ENCODE results near the gene LIF. TPM values are rescaled to one million over a fixed set of nuclear protein-coding genes. Genes with fewer than 3 reads are reported as not detected.

Gene LIF
- total RNA-seq, 4 donors from 2014 or later, result 4.0 to 5.2 (median 4.4) TPM

GRCh38 chr22:30245181-30245984 lies 1.2 kb downstream of the LIF start:
- peak; percentile 56 for DNase-seq
- intact Hi-C loops (cut with DNase I; ENCODE audit: low total_unique reads) (no loop called here), in situ Hi-C loops (cut with MboI; ENCODE audit: low pct_ligation_motif_present in 1 of 4, low pct_unique_long_range_greater_than_20kb in 1 of 4, low sequenced_read_pairs in 3 of 4) (no loop called here)
- H3K4me3 ChIP-seq, result peak overlapping the region; percentile 27 to 62 (median 48)
- peak overlapping the region; percentile 75 to 86 (median 84) for H3K27ac ChIP-seq
- 52 to 73% methylated on average over 4 to 15 of the region's 15 CpGs for WGBS, 2 donors (ENCODE audit: low coverage in 1 of 2)
- peaks cover 5 to 38% (median 36%) of the 10 kb centered on the region in 4 donors for H3K4me1 ChIP-seq
- peaks cover 16% of the 10 kb centered on the region for H3K27me3 ChIP-seq
- TF ChIP-seq CTCF (IDR thresholded peaks at IDR 0.05), result no peak
- no peak for TF ChIP-seq POLR2AphosphoS5 (IDR thresholded peaks at IDR 0.05)
- TF ChIP-seq POLR2A (IDR thresholded peaks at IDR 0.05), result no peak
- TF ChIP-seq EP300 (IDR thresholded peaks at IDR 0.05; ENCODE audit: low read depth), result no peak
- no peaks in the 10 kb centered on the region for H3K9me3 ChIP-seq
- no peaks in the 10 kb centered on the region for H3K36me3 ChIP-seq

- intact Hi-C loops (cut with DNase I; ENCODE audit: low total_unique reads), result no loop called here
- in situ Hi-C loops (cut with MboI; ENCODE audit: low pct_ligation_motif_present in 1 of 4, low pct_unique_long_range_greater_than_20kb in 1 of 4, low sequenced_read_pairs in 3 of 4), result no loop called here
- DNase-seq, result no peak
- WGBS, 2 donors (ENCODE audit: low coverage in 1 of 2), result 84% methylated on average over 5 of the region's 5 CpGs; no CpG with 5 or more reads in 1 of the 2 donors
- H3K9me3 ChIP-seq, result no peaks in the 10 kb centered on the region
- no peaks in the 10 kb centered on the region for H3K36me3 ChIP-seq
- H3K4me1 ChIP-seq, result peaks cover 5 to 38% (median 36%) of the 10 kb centered on the region in 4 donors
- peak overlapping the region in 1 of 4 donors; percentile 84 for H3K27ac ChIP-seq
- TF ChIP-seq EP300 (IDR thresholded peaks at IDR 0.05; ENCODE audit: low read depth), result no peak
- TF ChIP-seq CTCF (IDR thresholded peaks at IDR 0.05), result no peak
- no peak for TF ChIP-seq POLR2A (IDR thresholded peaks at IDR 0.05)
- no peak for TF ChIP-seq POLR2AphosphoS5 (IDR thresholded peaks at IDR 0.05)
- no peak overlapping the region for H3K4me3 ChIP-seq
- peaks cover 16% of the 10 kb centered on the region for H3K27me3 ChIP-seq
These were observed 1.9 kb downstream of the LIF start for GRCh38 chr22:30244641-30245040.

DNA sequence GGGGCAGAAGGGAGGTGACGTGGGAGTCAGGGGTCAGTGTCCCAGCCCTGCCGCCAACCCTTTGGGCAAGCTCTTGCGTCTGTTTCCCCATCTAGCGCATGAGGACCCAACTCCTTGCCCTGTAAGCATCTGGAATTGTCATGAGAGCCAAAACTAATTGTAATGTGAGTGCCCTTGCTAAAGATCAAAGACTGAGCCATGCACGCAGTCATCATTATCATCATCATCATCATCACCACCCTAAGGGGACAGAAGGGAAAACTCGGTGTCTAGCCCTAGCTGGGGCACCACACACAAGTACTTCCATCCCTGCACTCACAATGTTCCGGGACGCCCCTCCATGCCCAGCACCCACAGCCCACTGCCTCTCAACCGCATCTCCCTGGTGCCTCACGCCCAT lies 2.5 kb downstream of the LIF start:
- in situ Hi-C loops (cut with MboI; ENCODE audit: low pct_ligation_motif_present in 1 of 4, low pct_unique_long_range_greater_than_20kb in 1 of 4, low sequenced_read_pairs in 3 of 4), result no loop called here
- H3K36me3 ChIP-seq, result no peaks in the 10 kb centered on the region
- 92 to 96% methylated on average over 4 to 10 of the region's 10 CpGs for WGBS, 2 donors (ENCODE audit: low coverage in 1 of 2)
- H3K4me3 ChIP-seq, result no peak overlapping the region
- H3K4me1 ChIP-seq, result peaks cover 5 to 37% (median 33%) of the 10 kb centered on the region in 4 donors
- intact Hi-C loops (cut with DNase I; ENCODE audit: low total_unique reads), result no loop called here
- TF ChIP-seq CTCF (IDR thresholded peaks at IDR 0.05), result no peak
- no peak for TF ChIP-seq POLR2A (IDR thresholded peaks at IDR 0.05)
- TF ChIP-seq POLR2AphosphoS5 (IDR thresholded peaks at IDR 0.05), result no peak
- TF ChIP-seq EP300 (IDR thresholded peaks at IDR 0.05; ENCODE audit: low read depth), result no peak
- H3K9me3 ChIP-seq, result no peaks in the 10 kb centered on the region
- peaks cover 16% of the 10 kb centered on the region for H3K27me3 ChIP-seq
- no peak overlapping the region for H3K27ac ChIP-seq
- no peak for DNase-seq

DNA sequence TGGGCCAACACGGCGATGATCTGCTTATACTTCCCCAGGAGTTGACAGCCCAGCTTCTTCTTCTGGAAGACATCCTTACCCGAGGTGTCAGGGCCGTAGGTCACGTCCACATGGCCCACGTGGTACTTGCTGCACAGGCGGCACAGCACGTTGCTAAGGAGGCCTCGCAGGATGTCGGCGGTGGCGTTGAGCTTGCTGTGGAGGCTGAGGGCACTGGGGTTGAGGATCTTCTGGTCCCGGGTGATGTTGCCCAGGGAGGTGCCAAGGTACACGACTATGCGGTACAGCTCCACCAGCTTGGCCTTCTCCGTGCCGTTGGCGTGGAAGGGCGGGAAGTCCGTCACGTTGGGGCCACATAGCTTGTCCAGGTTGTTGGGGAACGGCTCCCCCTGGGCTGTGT lies 2.9 kb downstream of the LIF start:
- 90% methylated on average over 17 of the region's 22 CpGs; no CpG with 5 or more reads in 1 of the 2 donors for WGBS, 2 donors (ENCODE audit: low coverage in 1 of 2)
- Histone ChIP-seq H3K36me3 (no peaks in the 10 kb centered on the region), H3K9me3 (no peaks in the 10 kb centered on the region), H3K4me3 (no peak overlapping the region), H3K27me3 (peaks cover 16% of the 10 kb centered on the region), H3K27ac (no peak overlapping the region), H3K4me1 (peaks cover 5 to 33% (median 30%) of the 10 kb centered on the region in 4 donors)
- intact Hi-C loops (cut with DNase I; ENCODE audit: low total_unique reads) (no loop called here), in situ Hi-C loops (cut with MboI; ENCODE audit: low pct_ligation_motif_present in 1 of 4, low pct_unique_long_range_greater_than_20kb in 1 of 4, low sequenced_read_pairs in 3 of 4) (no loop called here)
- no peak for TF ChIP-seq POLR2AphosphoS5 (IDR thresholded peaks at IDR 0.05)
- TF ChIP-seq EP300 (IDR thresholded peaks at IDR 0.05; ENCODE audit: low read depth), result no peak
- no peak for TF ChIP-seq CTCF (IDR thresholded peaks at IDR 0.05)
- TF ChIP-seq POLR2A (IDR thresholded peaks at IDR 0.05), result no peak
- no peak for DNase-seq
